HG03571 (cell line): ENCODE measurements around the gene DCAF6.
"Not testable (repeated sequence)": the region's sequence is repeated elsewhere in the genome, so short reads cannot be mapped to it uniquely, and the experiment has no call there.

Experiments used
- ATAC-seq: cut with Tn5 transposase; IDR thresholded peaks from one replicate; pipeline ENCODE4 v1.9.1; 2021; ENCODE audit not compliant: unreplicated experiment

Gene DCAF6

DNA sequence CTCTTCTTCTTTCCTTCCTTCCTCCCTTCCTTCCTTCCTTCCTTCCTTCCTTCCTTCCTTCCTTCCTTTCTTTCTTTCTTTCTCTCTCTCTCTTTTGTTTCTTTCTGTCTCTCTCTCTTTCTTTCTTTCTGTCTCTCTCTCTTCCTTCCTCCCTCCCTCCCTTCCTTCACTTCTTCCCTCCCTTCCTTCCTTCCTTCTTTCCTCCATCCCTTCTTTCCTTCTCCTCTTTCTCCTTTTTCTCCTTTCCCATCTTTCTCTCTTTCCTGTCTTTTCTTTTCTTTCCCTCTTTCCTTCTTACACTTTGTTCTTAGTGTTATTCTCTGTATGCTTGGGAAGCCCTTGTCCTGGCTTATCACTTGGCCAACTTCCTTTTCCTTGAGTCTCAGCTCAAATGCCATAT is 72.8 kb downstream of the DCAF6 start:
- no peak for ATAC-seq

DNA sequence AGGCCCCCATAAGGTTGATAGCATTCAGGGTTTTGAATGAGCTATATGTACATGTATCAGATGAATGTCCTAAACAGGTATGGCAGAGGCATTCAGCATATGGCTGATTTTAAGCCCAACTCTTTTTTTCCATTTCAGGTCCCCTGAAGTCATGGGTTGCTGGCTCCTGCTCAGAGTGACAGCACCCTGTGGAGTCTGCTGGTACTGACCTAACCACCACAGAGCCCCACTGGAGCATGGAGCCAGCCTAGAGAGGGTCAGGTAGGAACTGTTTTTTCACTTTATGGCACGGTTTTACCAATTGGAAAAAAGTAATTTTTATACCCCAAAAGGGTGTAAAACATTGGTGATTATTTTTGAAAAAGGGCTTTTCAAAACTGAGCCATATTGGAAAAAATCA is 82.9 kb downstream of the DCAF6 start:
- no peak for ATAC-seq

DNA sequence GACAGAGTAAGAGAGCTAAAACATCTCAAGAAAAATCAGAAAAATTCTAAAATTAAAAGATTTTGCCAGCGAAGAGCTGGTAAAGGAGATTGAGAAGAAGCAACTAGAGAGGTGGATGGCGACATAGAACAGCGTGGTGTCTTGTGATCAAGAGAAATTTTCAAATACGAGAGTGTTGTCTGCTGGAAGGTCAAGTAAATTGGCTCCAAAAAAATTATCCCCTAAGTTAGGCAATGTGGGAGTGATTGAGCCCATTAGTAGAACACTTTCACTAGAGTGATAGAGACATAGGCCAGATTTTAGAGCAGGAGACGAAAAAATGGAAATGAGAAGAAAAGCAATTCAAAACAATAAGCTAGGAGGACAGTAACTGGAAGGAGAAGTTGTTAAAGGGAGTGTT is 94.7 kb downstream of the DCAF6 start:
- no peak for ATAC-seq

GRCh38 chr1:168031627-168032026 is 95.1 kb downstream of the DCAF6 start:
- ATAC-seq = no peak

DNA sequence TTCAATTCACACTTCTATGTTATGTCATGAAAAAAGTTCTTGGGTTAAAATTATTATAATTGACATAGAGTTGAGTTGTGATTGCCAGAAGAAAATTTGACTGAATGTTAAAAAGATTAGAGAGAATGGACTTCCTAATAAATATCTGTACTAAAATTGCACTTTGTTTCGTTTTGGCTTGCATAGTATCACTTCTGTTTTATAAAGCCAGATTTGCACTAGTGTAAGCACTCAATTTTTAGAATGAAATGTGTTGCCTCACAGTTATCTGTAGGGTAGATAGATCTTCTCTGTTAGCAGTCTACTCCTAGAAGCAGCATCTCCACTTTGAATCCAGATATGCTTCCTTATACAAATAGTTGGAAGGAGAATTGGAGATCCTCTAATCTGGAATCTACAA is 95.5 kb downstream of the DCAF6 start:
- no peak for ATAC-seq

- no peak for ATAC-seq
These were observed 98.9 kb downstream of the DCAF6 start for GRCh38 chr1:168035345-168035744.

DNA sequence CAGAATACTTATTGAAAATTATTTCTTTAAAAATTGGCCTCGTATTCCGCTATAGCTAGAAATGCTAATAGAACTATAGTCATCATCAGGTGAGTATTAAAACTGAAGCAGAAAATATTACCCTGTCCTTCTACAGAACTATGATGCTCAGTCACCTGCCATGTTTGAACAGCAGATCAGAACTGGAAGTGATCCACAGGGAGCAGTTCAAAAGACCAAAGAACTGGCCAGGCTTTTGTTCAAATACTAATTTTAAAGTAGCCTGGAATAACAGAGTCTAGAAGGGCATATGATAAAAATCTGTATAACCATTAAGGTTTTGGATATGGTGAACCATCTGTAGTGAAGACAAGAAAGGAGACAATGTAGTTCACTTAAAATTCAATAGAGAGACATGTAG is 105.9 kb downstream of the DCAF6 start:
- ATAC-seq = no peak

DNA sequence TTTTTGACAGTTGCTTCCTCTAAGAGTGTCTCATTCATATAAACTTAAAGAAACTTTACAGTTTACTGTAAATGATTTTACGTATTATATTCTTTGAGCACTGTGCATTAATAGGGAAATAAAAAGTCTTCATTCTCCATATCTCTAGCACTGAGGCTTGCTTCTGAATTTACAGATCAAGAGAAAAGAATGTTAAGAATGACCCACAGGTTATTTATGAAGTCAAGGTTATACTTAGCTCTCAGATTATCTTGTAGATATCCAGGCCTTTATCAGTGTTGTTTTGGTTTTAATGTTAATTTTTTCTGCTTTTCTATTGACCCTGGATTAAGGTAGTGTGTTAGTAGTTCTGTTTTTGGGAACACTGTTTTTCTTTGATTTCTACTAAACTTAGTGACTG is 108.8 kb downstream of the DCAF6 start:
- ATAC-seq = no peak

GRCh38 chr1:168050307-168050706 is 113.8 kb downstream of the DCAF6 start:
- no peak for ATAC-seq

DNA sequence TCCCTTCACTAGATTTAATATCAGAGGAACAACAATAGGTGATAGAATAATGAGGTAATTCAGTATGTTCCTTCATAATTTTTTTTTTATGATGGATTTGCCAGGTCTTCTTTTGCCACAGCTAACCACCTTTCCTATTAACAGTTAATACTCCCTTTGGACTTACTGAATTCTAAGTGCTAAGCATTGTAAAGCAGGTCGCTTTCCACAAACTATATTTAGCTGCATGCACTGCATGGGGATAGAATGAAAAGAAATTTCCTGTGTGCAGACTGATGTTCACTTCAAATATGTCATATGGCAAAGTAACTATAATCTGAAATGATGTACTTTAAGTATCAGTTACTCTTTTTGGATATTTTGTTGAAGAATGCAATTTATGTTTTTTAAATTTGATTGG is 114.4 kb downstream of the DCAF6 start:
- ATAC-seq = no peak

DNA sequence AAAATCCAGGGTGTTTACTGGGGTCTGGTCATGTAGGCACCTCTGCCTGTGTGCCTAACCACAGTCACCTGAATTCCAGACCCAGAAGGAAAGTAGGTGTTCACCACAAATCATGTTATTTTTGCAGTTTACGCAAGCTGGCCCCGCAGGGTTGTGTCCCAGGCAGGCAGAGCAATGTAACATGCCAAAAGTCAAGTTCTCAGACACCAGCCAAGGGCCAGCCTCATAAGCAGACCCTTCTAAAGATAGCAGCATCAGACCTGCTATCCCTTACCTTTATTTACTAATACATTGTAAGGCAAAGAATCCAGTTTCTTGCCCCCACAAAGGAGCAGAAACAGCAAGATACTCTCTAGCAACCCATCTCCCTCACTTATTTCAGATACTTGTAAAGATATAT is 117.2 kb downstream of the DCAF6 start:
- no peak for ATAC-seq

- ATAC-seq = no peak
These were observed 117.6 kb downstream of the DCAF6 start for GRCh38 chr1:168054117-168054516.

GRCh38 chr1:168056152-168056551 is 119.7 kb downstream of the DCAF6 start:
- not testable (repeated sequence) for ATAC-seq

- no peak for ATAC-seq
These were observed 120.9 kb downstream of the DCAF6 start for GRCh38 chr1:168057355-168057754.

DNA sequence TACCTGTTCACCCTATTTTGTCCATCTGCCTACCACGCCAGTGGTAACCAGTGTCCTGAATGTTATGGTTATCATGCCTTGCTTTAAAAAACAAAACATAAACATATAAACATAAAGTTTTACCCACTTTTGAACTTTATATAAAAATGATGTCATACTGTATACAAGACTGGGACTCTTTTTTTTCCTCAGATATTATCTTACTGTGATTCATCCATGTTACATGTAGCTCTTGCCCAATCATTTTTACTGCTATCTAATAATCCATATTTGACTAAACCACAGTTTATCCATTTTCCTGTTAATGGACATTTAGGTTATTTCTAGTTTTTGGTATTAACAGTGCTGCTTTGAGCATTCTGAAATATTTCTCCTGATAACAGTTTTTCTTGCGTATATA is 121.4 kb downstream of the DCAF6 start:
- no peak for ATAC-seq

- ATAC-seq = no peak
These were observed 127.7 kb downstream of the DCAF6 start for GRCh38 chr1:168064216-168064615.

DNA sequence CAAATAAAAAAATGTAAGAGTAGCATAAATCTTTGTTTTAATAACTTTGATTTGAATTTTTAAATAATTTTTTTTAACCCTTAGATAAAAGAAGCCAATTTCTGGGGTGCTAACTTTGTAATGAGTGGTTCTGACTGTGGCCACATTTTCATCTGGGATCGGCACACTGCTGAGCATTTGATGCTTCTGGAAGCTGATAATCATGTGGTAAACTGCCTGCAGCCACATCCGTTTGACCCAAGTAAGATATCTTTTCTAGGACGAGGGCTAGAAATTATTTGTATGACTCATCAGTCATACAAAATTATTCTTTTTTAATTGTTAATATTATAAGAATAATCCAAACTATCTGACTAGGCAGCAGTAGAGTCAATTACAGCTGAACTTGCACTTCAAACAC is 129.0 kb downstream of the DCAF6 start:
- no peak for ATAC-seq

DNA sequence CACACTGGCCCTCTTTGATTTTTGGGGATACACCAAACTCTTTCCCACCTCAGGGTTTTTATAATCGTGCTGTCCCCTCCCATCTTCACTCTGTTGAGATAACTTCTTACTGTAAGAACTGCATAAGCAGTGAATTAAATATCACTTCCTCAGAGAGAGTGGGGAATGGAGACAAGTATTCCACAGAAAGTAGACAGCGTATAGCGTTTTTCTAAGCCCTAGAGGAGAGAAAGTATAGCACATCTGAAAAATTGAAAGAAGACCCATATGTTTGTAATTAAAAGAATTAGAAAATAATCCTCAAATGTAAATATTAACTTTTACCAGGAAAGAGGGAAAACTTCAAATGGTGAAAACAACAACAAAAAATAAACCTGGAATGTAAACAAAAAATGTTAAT is 132.9 kb downstream of the DCAF6 start:
- no peak for ATAC-seq

GRCh38 chr1:168079761-168080160 is 143.3 kb downstream of the DCAF6 start:
- no peak for ATAC-seq

DNA sequence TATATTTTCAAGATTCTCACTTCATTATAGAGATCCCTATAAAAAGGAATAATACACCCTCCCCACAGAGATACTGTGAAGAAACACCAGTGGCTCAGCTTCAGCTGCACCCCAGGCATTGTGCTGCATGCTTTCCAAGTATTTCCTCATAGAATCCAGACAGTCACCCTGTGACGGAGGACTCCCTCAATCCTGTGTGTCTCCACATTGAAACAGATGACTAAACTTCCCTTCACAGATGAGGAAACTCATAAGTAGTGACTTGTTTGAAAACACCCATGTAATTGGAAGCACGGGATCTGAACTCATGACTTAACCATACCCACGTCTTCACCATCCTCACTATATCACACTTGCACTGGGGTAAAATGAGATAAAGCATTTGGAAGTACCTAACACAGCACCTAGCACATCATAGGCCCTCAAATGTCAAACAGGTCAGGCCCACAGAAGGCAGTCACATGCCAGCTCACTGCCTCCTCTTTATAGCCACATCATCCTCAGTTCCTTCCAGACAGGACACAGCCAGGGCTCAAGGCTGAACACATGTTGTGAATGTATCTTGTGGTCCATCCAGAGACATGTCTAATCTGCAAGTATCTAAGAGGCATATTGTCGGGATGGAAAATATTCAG is 145.0 kb downstream of the DCAF6 start:
- ATAC-seq = no peak

DNA sequence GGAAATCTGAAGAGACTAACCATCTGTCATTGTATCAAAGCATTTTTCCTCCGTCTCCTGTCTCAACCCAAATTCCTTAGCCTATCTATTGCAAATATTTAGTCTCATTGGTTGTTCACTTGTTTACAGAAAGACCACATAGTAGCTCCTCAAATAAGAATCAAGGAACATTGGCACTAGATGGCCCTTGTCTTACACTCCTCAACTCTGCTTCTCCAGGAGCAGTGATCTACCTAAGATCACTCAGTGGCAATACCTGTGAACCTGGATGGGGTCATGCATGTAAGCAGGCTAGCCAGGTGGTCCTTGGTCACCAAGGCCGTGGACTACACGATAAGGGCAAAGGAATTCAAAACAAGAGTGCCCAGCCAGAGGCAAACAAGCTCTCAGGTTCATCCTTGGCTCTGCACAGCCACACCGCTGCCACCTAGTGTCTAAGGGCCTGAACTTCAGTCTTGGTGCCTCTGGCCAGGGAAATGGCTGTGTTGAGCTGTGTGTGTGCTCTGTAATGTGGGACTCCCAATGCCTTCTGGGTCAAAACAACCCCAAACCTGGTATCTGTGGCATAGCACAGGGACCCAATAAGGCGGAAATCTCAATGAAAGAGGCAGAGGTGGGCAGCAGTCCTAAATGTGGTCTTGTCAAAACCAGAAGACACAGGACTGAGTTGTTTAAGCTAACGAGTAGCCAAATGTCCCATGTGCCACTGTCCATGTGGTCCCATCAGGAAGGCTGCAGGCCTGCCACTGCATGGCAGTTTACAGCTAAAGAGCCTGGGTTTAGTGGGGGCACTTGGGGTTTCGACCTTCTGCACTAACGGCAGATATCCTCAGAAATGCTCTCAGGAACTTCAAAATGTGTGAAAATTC is 145.8 kb downstream of the DCAF6 start:
- ATAC-seq = peak; percentile 77

DNA sequence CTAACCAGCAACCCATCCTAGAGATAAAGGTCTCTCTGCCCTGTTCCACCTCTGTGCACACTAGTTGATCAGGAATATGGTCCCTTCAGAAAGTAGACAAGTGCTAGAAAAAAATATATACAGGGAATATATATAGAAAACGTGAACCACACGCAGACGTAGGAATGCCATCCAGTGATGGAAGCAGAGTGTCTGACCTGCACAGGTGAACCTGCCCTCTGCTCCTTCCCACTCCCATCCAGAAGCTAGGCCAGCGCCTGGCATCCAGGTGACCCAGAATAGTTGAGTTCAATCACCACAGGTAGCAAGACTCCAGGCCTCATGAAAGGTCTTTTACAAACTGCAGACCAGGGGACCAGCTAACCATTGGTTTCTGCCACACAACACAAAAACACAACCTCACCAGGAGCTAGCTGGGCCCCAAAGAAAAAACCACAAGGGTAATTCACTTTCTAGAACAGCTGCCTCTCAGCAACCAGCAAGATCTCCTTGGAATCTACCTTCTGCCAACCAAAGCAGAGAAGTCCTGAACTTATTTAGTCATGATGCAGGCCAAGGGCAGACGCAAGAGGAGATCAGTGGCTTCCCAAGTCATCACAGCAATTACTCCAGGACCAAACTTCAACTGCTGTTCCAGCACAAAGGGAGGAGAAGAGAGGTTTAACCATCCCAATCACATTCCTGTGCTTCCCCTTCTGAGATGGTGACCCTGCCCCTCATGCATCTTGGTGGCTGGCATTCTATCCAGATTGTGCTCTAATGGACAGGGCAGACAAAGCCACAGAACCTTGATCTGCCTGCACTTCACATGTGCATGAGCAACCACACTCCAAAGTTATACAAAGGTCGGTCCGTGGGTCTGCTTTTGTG is 147.2 kb downstream of the DCAF6 start:
- no peak for ATAC-seq
